Activated naive CD4-positive, alpha-beta T cell treated with anti-CD3 and anti-CD28 coated beads, Interleukin-2, amount 50 U/mL, for 72 hours (primary cell): ENCODE results near the gene BPIFB4. TPM values are rescaled to one million over a fixed set of nuclear protein-coding genes. Genes with fewer than 3 reads are reported as not detected.

Experiments
- ATAC-seq, 2 donors: fragments of 150-1000 bp; cut with Tn5 transposase; 2 replicates each; pipeline ENCODE4 v1.10.0; 2021; ENCODE audit warnings: mild to moderate bottlenecking in 2 of 2, moderate library complexity in 2 of 2
- DNase-seq, 2 donors: peaks; one replicate each; pipeline ENCODE4 v3.0.0; 2021 to 2022; ENCODE audit warnings: low spot score in 2 of 2
- H3K27ac Mint-ChIP-seq, 2 donors: one replicate each; pipeline ENCODE4 v1.8.0; 2022; ENCODE audit warnings: mild to moderate bottlenecking in 2 of 2, mixed read lengths in 2 of 2
- H3K36me3 Mint-ChIP-seq, 2 donors: one replicate each; pipeline ENCODE4 v1.8.0; 2022; ENCODE audit warnings: mixed read lengths in 2 of 2
- H3K9me3 Mint-ChIP-seq, 2 donors: one replicate each; pipeline ENCODE4 v1.8.0; 2022; ENCODE audit warnings: mixed read lengths in 2 of 2
- total RNA-seq, 2 donors: library from RNA; stranded (reverse); gene quantifications; one replicate each; pipeline ENCODE4 v1.2.3, GENCODE V29; 2022

BPIFB4 gene
- total RNA-seq, 2 donors from 2014 or later: not detected

GRCh38 chr20:33159713-33160112, 80.3 kb downstream of the BPIFB4 start:
- ATAC-seq: no peak
- no peak for DNase-seq
- Mint-ChIP-seq H3K9me3 (no peaks in the 10 kb centered on the region), H3K27ac (no peak overlapping the region), H3K36me3 (no peaks in the 10 kb centered on the region)

GRCh38 chr20:33160681-33161080, 81.2 kb downstream of the BPIFB4 start:
- Mint-ChIP-seq H3K27ac (no peak overlapping the region), H3K36me3 (no peaks in the 10 kb centered on the region), H3K9me3 (no peaks in the 10 kb centered on the region)
- DNase-seq (no peak), ATAC-seq (no peak)

Other genes starting within 250 kb of the BPIFB4 start
- gene EFCAB8, start 220.7 kb upstream of the BPIFB4 start, total RNA-seq: under 1 TPM; 0.52 to 0.70 TPM
- not detected for gene SUN5, start 75.2 kb upstream of the BPIFB4 start, total RNA-seq
- gene BPIFB2, start 71.9 kb upstream of the BPIFB4 start, total RNA-seq: not detected
- not detected for gene BPIFB6, start 48.0 kb upstream of the BPIFB4 start, total RNA-seq
- gene BPIFB3, start 25.7 kb upstream of the BPIFB4 start, total RNA-seq: not detected
- gene BPIFA2, start 88.5 kb downstream of the BPIFB4 start, total RNA-seq: not detected
- not detected for gene BPIFA3, start 137.7 kb downstream of the BPIFB4 start, total RNA-seq
- gene BPIFA1, start 156.4 kb downstream of the BPIFB4 start, total RNA-seq: not detected
- gene BPIFB1, start 203.6 kb downstream of the BPIFB4 start, total RNA-seq: not detected